ENCODE results near the gene GNPAT.
A peak's percentile ranks its signal among the peaks of the same experiment; 100 is the strongest.
"Not testable (repeated sequence)": the region's sequence is repeated elsewhere in the genome, so short reads cannot be mapped to it uniquely, and the experiment has no call there.

GNPAT gene

DNA sequence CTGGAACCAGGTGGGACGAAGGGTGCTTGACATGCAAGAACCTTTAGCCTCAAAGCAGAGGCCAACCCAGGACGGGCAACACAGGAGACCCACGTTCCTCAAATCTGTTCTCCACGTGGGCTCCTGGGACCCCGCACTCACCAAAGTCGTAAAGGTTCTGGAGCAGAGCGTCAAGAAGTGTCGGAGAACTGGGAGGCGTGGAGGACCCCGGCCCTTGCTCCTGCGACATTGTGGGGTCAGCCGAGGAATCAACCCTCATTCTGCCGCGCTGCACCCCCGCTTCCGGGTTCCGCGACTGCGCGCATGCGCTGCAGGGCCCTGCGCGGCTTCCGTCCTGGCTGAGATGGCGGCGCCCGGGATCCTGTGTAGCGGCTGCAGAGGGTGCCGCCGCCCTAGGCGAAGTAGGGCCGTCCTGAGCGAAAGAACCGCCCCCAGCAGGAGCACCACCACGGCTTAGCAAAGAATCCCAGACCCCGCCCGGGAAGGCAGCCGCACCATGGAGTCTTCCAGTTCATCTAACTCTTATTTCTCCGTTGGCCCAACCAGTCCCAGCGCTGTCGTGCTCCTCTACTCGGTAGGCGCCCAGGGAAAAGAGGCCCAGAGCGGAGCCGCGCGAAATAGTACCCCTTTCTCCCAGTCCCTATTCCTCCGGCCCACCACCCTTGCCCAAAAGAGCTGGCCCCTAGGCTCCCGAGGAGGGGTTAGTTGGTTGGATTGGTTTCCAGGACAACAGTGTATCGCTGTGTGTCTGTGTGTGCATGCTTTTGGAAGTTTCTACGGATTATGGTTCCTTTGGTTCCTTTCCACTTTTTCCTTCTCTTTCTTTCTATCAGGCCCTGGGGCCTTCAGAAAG lies at the start of gene GNPAT:
Gene GNPAT, plus strand, starts transcription at position 330 of the 853 bp plus-strand sequence. Its CDS starts 167 bp downstream, at position 497.
- peak; percentile 39 for FAIRE-seq

DNA sequence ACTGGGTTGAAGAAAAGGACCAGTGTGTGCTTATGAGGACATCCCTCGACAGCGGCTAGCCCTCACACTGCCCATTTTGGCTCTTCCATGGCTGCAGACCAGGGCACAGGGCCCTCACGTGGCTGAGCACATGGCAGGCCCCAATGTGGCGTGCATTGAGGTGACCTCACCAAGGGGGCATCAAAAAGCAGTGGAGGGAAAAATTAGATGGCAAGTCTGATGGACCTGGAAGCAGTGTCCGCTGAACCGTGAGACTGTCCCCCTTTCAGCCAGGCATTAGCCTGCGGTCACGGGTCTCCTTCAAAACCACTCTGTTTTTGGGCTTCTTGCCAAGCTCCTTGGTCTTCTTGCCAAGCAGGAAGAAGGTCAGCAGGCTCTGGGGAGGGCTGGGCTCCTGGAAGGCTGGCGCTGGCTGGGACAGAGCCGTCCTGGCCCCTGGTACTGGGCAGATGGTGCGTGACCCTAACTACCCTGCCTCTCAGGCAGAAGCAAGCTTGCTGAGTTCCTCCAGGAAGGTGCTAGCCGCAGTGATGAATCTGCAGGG lies 48.3 kb upstream of the GNPAT start:
- no peak for FAIRE-seq

DNA sequence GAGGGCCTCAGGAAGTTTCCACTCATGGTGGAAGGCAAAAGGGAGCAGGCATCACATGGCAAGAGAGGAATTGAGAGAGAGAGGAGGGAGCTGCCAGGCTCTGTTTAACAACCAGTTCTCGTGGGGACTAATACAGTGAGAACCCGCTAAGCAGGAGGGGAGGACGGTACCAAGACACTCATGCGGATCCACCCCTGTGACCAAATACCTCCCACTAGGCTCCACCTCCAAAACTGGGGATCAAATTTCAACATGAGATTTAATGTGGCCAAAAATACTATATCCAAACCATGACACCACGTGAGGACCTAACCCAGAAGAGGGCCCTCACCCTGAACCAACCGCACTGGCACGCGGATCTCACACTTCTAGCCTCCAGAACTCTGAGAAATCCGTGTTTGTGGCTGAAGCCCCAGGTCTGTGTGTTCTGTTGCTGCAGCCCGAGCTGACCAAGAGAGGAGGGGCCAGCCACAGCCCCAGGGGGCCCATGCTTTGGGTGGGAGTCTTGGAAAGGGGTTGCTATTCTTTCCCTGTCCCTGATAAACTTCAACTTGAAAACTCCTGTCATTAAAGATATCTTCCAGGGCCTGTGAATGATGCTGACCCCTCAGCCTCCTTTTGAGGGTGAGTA lies 47.2 kb upstream of the GNPAT start:
- FAIRE-seq, result no peak

DNA sequence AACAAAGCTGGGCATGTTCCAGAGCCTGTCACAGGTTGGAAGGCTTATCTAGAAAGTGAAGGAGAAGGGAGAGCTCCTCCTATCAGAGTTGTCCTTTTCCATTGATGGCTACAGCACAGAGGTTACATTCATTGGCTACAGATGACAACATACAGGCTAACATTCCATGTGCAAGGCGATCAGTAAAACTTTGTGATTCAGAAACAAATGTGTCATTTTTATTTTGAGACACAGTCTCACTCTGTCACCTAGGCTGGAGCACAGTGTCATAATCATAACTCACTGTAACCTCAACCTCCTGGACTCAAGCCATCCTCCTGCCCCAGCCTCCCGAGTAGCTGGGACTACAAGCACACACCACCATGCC lies 46.6 kb upstream of the GNPAT start:
- no peak for FAIRE-seq

DNA sequence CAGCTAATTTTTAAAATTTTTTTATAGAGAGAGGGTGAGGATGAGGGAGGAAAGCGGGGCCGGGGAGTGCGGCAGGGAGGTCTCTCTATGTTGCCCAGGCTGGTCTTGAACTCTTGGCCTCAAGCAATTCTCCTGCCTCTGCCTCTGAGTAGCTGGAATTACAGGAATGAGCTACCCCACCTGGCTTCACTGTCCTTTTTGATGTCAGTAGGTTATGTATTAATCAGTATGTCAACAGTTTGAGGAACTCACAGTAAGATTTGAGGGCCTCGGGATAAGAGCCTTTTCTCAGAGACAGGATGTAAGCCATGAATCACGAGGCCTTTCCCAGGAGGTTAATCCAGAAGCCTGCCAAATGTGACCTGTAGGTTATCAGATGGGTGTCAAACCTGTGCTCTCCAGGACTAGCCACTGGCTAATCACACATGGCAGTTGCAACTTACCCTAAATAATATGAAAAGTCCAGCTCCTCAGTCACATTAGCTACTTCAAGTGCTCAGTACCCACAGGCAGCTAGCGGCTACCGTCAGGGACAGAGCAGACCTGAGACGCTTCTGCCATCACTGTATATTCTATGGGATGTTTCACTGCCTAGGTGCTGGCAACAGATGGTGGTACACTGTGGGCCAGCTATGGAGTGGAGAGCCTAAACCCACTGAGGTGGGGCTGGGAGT lies 46.0 kb upstream of the GNPAT start:
- no peak for FAIRE-seq

DNA sequence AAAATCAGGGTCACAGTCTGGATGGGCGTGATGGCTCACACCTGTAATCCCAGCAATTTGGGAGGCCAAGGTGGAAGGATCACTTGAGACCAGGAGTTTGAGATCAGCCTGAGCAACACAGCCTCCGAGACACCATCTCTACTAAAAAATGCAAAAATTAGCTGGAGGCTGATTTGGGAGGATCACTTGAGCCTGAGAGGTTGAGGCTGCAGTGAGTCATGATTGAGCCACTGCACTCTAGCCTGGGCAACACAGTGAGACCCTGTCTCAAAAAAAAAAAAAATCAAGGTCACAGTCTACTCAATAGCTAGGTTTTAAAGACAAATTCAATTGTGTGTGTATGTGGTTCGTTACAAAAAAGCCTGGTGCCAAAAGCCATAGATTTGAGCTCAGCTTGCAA lies 44.7 kb upstream of the GNPAT start:
- no peak for FAIRE-seq

DNA sequence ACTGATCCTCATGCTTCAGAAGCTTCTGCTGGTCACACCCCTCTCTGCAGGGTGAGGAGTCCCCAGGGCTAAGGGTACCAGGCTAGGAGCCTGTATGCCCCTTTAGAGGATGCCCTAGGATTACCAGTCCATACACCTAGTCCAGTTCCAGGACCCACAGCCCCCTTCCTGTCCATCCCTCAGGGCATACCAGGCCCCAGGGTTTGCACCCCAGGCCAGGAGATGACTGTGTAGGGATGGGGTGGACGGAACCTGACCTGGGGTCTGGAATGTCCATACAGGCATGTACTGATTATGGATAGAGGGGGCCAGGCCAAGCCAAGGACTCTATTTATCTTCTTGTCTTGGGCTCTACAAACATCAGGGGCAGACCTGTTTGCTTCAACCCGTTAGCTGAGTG lies 44.3 kb upstream of the GNPAT start:
- no peak for FAIRE-seq

DNA sequence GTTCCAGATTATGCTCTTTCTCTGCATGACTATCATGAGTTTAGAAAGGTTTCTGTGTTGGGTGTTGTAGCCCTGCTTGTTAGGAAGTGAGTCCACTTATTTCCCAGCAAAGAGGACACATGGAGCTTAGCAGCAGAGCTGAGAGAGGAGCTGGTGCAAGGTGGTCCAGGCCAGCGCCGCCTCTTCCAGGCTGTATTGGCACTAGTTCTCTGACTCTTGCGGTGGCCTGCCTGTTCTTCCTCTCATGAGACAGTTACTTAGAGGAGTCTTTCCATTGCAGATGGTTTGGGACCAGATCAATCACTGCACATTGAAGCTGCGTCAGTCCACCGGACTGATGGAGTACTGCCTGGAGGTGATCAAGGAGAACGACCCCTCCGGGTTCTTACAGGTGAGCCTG lies 41.1 kb upstream of the GNPAT start:
- FAIRE-seq, result no peak

DNA sequence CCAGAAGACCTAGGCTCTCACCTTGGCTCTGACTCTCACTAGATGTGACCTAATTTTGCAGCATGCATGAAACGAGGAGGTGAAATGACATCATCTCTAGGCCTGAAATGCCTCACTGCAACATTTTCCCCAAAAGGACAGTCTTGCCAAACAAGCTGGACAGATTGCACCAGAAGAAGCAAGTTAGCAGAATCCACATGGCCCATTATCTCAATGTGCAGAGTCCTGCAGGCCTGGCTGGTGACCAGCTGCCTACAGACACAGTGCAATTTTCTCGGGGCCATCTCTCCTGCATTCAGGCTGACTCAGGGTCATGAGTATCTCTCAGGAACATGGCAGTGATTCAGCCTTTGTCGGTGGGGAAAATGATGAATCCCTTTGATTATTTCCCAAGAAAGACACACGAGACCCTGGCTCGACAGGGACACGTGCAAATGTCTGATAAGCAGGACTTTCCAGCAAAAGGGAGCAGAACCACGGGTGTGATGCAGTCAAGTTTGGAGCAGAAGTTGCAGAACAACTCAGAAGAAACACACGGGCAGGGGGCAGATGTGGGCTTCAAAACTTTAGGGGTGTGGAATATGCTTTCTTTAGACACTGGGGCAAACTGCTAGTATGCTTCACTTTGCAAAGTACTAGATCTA lies 40.5 kb upstream of the GNPAT start:
- no peak for FAIRE-seq

DNA sequence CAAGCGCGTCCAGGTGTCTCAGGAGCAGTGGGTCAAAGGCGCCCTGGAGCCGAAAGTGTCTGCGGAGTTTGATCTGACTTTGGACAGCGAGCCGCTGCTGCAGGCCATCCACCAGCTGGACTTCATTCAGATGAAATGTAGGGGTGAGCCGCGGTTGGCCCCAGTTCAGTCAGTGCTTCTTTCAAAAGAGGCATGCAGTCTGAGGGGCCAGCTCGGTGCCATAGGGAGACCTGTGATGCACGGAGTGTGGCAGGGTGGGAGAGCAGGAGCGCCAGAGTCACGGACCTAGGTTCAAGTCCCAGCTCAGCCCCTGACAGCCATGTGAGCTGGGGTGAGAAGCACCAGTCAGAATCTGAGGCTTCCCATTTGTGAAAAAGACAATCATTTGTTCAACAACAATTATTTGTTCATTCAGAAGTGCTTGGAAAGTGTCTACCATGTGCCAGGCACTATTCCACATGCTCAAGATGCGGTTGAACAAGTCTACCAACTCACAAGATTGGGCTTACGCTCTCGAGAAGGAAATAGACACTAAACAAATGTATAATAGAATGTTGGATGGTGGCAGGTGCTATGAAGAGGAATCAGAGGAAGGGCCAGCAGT lies 39.5 kb upstream of the GNPAT start:
- FAIRE-seq, result no peak

DNA sequence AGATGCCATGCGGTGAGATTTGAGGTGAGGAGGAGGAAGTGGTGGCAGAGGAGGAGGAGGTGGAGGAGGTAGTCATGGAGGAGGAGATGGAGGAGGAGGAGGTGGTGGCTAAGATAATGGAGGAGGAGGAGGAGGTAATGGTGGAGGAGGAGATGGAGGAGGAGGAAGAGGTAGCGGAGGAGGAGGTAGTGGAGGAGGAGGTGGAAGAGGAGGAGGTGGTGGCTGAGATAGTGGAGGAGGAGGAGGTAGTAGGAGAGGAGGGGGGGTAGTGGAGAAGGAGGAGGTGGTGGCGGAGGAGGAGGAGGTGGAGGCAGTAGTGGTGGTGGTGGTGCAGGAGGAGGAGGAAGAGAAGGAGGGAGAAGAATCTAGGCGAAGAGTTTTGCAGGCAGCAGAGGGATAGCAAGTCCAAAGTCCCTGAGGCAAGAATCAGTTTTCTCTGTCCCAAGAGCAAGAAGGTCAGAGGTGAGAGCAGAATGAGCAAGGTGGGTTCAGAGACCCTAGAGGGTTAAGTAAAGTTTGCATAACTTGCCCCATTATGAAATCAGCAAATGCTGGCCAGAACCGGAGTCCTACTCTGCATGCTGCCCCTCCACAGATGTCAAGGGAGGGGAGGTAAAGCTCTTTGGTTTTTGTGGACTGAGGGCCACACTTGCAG lies 38.9 kb upstream of the GNPAT start:
- FAIRE-seq, result no peak

DNA sequence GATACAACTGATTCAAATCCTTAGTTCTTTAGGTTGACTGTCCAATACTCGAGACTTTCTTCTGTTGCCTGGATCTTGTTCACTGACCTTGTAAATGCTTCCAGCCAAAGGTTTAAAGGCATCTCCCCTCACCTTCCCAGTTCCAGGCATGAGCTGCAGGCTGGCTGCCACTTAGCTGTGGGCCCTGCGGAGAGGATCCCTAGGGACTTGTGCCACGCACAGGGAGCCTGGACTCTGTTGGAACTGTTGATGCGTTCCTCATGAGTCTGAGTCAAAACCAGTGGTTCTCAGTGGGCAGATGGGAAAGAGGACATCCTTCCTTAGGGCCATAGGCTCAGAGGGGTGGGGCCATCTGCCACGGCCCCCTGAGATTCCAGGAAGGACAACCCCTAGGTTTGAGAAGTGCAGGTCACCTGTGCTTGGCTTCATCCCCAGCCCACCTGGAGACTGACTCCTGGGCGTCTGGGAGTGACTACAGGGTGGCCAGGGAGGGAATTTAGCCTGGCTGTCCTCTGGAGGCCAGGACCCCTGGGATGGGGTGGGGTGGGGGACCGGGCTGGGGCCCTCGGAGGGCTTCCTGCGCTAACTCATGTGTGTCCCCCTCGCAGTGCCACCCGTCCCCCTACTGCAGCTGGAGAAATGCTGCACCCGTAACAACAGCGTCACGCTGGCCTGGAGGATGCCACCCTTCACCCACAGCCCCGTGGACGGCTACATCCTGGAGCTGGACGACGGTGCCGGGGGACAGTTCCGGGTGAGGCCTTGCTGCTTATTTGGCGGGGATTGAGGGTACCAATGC lies 37.6 kb upstream of the GNPAT start:
- no peak for FAIRE-seq

DNA sequence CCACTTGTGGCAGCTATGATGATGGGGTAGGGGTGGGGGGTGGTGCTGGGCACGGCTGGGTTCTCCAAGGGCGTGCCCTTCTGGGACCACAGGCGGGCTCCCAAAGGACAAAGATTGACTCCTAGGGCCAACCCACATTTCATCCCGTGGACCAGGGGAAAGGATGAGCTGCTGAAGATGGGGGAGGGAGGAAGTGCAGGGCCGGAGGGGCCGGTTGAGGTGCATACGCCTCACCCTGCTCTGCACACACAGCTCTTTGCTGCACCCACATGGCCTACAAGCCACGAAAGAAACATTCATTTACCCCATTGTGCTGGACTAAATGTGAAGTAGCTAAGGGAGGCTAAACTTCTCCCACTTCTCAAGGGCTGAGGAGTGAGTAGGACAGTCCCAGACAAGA lies 34.2 kb upstream of the GNPAT start:
- no peak for FAIRE-seq

DNA sequence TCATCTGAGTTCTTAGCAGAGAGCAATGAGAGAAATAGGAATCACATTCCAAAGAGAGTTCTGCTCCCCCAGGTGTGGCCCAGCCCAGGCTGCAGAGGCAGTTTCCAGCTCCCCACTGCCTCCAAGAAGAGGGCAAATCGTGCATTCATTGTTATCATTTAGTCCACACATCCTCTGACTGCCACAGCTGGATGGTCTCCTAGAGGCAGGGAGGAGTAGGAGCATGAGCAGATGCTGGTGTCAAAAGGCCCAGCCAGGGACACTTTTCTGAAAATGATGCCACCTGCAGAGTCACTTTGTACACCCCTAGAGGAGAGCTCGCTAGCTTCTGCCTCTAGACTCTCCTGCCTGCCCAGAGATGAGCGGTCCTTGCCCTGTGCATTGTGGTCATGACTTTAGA lies 33.6 kb upstream of the GNPAT start:
- no peak for FAIRE-seq

DNA sequence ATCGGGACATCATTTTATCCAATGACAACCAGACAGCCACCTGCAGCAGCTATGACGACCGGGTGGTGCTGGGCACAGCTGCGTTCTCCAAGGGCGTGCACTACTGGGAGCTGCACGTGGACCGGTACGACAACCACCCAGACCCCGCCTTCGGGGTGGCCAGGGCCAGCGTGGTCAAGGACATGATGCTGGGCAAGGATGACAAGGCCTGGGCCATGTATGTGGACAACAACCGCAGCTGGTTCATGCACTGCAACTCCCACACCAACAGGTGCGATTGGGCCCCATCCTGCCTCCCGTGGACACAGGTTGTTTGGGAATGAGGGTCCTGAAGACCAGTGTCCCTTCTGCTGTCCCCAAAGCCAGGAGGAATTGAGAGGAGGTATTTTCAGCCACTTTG lies 32.0 kb upstream of the GNPAT start:
- no peak for FAIRE-seq

DNA sequence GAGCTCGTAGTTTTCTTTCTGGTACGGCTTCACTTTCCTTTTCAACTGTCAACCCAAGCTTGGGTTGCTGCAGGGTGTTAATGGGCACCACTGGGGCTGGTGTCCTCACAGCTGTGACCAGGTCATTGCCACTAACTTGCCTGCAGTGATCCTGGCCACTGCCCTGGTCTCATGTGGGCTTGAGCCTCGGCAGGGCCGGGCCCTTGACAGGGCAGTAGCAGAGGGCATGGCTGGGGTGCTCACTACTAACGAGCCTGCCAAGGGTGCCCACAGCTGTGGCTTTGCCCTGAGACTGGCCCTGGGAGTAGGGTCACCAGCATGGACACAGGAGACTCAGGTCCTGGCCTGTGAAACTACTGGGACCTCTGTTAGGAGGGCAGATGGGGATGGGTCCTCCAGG lies 31.5 kb upstream of the GNPAT start:
- FAIRE-seq, result no peak

DNA sequence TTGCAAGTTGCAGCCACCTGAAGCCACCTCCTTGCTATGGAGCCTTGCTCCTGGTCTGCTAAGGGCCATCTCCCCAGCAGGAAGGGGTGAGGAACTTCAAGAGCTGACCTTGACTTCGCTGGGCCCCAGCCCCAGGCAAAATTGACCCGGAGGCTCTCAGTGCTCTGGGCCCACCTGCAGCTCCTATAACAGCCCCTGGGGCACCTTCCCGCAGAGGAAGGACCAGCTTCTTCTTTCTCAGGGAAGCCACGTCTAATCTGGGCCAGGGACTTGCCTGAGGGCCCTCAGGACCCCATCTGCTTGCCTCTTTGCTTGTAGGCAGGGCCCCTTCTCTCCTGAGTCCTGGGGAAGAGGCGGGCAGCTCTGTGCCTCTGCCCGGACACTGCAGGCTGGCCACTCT lies 30.9 kb upstream of the GNPAT start:
- FAIRE-seq, result no peak

DNA sequence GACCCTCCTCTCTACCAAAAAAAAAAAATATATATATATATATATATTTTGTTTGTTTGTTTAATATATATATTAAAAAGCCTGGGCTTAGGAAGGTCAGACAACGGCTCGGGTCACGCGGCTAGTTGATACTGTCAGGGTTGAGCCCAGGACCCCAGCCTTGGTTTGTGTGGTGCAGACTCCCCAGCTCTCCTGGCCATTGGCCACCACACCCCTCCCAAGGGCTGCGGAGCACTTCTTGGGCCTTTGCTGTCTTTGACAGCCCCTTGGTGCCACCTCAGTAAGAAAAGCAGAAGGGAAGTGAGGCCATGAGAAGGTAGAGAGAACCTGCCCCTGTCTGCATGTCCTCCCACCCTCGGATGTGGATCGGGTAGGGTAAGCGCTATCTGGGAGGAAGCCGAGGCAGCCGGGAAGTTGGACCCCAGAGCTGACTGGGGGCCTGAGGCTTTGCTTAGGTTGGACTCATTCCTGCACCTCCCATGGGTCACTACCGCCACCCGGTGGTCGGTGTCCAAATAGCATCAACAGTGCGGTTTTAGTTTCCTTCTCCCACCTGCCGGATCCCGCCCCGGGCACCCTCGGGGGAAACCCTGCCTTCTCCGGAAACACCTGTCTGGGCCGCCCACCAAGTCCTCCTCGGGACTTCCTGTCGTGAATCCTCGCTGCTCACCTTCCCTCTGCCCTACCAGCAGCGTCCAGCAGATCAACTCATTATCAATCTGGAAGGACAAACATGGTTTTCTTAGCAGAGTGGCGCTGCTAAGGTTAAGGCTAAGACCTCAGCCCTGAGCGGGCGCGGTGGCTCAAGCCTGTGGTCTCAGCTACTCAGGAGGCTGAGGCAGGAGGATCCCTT lies 29.8 kb upstream of the GNPAT start:
- FAIRE-seq, result no peak

DNA sequence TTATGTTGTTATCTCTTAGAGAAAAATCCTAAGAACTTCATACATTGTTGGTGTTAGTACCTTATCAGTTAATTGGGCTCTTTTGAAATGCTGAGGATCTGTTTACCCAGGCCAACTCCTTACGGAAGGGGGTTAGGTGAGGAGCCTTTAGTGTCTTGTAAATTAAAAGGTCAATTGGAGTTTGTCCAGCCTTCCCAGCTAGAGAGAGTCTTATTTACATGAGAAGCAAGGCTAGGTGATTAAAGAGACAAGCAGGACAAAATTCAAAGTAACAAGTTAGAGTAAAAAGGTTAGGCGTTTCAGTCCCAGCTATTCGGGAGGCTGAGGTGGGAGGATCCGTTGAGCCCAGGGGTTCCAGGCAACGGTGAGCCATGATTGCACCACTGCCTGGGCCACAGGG lies 28.7 kb upstream of the GNPAT start:
- FAIRE-seq, result not testable (repeated sequence)

DNA sequence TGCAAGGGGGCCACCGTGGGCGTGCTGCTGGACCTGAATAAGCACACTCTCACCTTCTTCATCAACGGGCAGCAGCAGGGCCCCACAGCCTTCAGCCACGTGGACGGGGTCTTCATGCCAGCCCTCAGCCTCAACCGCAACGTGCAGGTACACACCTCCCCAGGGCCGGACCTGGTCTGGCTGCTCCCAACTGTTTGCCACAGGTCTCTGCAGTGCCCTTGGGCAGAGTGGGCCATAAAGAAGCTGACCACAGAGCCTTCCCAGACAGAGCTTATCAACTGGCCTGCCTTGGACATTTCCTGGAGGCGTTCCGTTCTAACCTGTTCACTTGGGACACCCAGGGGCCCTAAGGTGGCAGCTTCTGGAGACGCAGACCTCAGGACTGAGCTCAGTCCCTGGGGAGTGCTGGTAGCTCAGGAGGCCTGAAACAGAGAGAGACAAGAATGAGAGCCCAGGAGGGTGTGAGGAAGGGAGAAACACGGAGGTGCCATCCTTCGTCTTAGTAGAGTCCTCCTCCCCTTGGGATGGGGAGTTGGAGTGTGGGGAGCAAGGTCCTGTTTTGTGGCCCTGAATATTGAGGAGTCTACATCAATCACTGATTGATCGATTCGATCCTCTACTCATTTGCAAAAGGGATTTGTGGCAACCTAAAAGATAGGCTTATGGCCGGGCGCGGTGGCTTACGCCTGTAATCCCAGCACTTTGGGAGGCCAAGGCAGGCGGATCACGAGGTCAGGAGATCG lies 27.0 kb upstream of the GNPAT start:
- no peak for FAIRE-seq

All from G401.6 (cell line).